ENCODE data around the gene CWC27. TPM values are rescaled to one million over a fixed set of nuclear protein-coding genes. Genes with fewer than 3 reads are reported as not detected.
A peak's percentile ranks its signal among the peaks of the same experiment; 100 is the strongest.
"Not testable (repeated sequence)": the region's sequence is repeated elsewhere in the genome, so short reads cannot be mapped to it uniquely, and the experiment has no call there.

Gene CWC27
- total RNA-seq, 1 experiment from 2014 or later, result 32.9 TPM

- no peaks in the 10 kb centered on the region for H3K27me3 Mint-ChIP-seq (ENCODE audit: insufficient read depth, unreplicated experiment)
- POLR2A ChIA-PET, result no interaction called here
- peaks cover 7% of the 10 kb centered on the region for H3K36me3 Mint-ChIP-seq (ENCODE audit: insufficient read depth, unreplicated experiment)
Observed at GRCh38 chr5:64895748-64896147, 127.0 kb downstream of the CWC27 start.

GRCh38 chr5:64899838-64900237 is 131.1 kb downstream of the CWC27 start:
- POLR2A ChIA-PET, result no interaction called here
- CTCF ChIA-PET, result no interaction called here
- 0 out of 2 replicates have a peak, but pooled peaks cover 7% of the 10 kb centered on the region for H3K9me3 ChIP-seq
- Mint-ChIP-seq H3K27me3 (ENCODE audit: insufficient read depth, unreplicated experiment) (no peaks in the 10 kb centered on the region), H3K4me3 (ENCODE audit: unreplicated experiment) (no peak overlapping the region), H3K27ac (ENCODE audit: unreplicated experiment) (no peak overlapping the region), H3K9me3 (ENCODE audit: unreplicated experiment) (no peaks in the 10 kb centered on the region), H3K36me3 (ENCODE audit: insufficient read depth, unreplicated experiment) (peaks cover 7% of the 10 kb centered on the region), H3K4me1 (ENCODE audit: low read depth, unreplicated experiment) (no peaks in the 10 kb centered on the region)
- DNase-seq, result no peak
- no TSS peak for BruUV-seq (replicated peaks)
- no peaks in the 10 kb centered on the region for H3K36me3 ChIP-seq (ENCODE audit: control insufficient read depth, insufficient read depth, low read length)
- no peak overlapping the region for H3K4me3 ChIP-seq (ENCODE audit: low read depth, low read length)
- TF ChIP-seq, protein P1, sequence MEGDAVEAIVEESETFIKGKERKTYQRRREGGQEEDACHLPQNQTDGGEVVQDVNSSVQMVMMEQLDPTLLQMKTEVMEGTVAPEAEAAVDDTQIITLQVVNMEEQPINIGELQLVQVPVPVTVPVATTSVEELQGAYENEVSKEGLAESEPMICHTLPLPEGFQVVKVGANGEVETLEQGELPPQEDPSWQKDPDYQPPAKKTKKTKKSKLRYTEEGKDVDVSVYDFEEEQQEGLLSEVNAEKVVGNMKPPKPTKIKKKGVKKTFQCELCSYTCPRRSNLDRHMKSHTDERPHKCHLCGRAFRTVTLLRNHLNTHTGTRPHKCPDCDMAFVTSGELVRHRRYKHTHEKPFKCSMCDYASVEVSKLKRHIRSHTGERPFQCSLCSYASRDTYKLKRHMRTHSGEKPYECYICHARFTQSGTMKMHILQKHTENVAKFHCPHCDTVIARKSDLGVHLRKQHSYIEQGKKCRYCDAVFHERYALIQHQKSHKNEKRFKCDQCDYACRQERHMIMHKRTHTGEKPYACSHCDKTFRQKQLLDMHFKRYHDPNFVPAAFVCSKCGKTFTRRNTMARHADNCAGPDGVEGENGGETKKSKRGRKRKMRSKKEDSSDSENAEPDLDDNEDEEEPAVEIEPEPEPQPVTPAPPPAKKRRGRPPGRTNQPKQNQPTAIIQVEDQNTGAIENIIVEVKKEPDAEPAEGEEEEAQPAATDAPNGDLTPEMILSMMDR (IDR thresholded peaks at IDR 0.05; ENCODE audit: insufficient read depth in 1 of 2, low read depth in 1 of 2, low read length in 1 of 2, severe bottlenecking in 1 of 2, unreplicated experiment in 1 of 2), result no peak
- intact Hi-C loops (cut with micrococcal nuclease; ENCODE audit: unreplicated experiment), result no loop called here
- no peaks in the 10 kb centered on the region for H3K4me1 ChIP-seq
- H3K27me3 ChIP-seq (replicated peaks; ENCODE audit: control insufficient read depth, insufficient read depth, low read length), result no peaks in the 10 kb centered on the region

More at GRCh38 chr5:64895748-64896147, 127.0 kb downstream of the CWC27 start:
- Mint-ChIP-seq H3K9me3 (ENCODE audit: unreplicated experiment) (no peaks in the 10 kb centered on the region), H3K4me1 (ENCODE audit: low read depth, unreplicated experiment) (no peaks in the 10 kb centered on the region), H3K4me3 (ENCODE audit: unreplicated experiment) (no peak overlapping the region), H3K27ac (ENCODE audit: unreplicated experiment) (no peak overlapping the region)
- H3K4me1 ChIP-seq, result no peaks in the 10 kb centered on the region
- TF ChIP-seq, protein P1 (IDR thresholded peaks at IDR 0.05; ENCODE audit: insufficient read depth in 1 of 2, low read depth in 1 of 2, low read length in 1 of 2, severe bottlenecking in 1 of 2, unreplicated experiment in 1 of 2), result no peak
- DNase-seq, result no peak
- H3K9me3 ChIP-seq, result 0 out of 2 replicates have a peak, but pooled peaks cover 7% of the 10 kb centered on the region
- no peak overlapping the region for H3K4me3 ChIP-seq (ENCODE audit: low read depth, low read length)
- intact Hi-C loops (cut with micrococcal nuclease; ENCODE audit: unreplicated experiment), result no loop called here
- CTCF ChIA-PET, result no interaction called here
- no peaks in the 10 kb centered on the region for H3K36me3 ChIP-seq (ENCODE audit: control insufficient read depth, insufficient read depth, low read length)
- no TSS peak for BruUV-seq (replicated peaks)
- no peaks in the 10 kb centered on the region for H3K27me3 ChIP-seq (replicated peaks; ENCODE audit: control insufficient read depth, insufficient read depth, low read length)

GRCh38 chr5:64900618-64901017 is 131.9 kb downstream of the CWC27 start:
- H3K27me3 ChIP-seq (replicated peaks; ENCODE audit: control insufficient read depth, insufficient read depth, low read length), result no peaks in the 10 kb centered on the region
- H3K27ac Mint-ChIP-seq (ENCODE audit: unreplicated experiment), result no peak overlapping the region
- TF ChIP-seq, protein P1 (IDR thresholded peaks at IDR 0.05; ENCODE audit: insufficient read depth in 1 of 2, low read depth in 1 of 2, low read length in 1 of 2, severe bottlenecking in 1 of 2, unreplicated experiment in 1 of 2), result no peak
- H3K4me3 Mint-ChIP-seq (ENCODE audit: unreplicated experiment), result no peak overlapping the region
- H3K36me3 Mint-ChIP-seq (ENCODE audit: insufficient read depth, unreplicated experiment), result peaks cover 7% of the 10 kb centered on the region
- ChIA-PET POLR2A (no interaction called here), CTCF (no interaction called here)
- H3K9me3 ChIP-seq, result 0 out of 2 replicates have a peak, but pooled peaks cover 7% of the 10 kb centered on the region
- no peaks in the 10 kb centered on the region for H3K36me3 ChIP-seq (ENCODE audit: control insufficient read depth, insufficient read depth, low read length)
- no TSS peak for BruUV-seq (replicated peaks)
- H3K4me1 Mint-ChIP-seq (ENCODE audit: low read depth, unreplicated experiment), result no peaks in the 10 kb centered on the region
- no peak overlapping the region for H3K4me3 ChIP-seq (ENCODE audit: low read depth, low read length)
- H3K9me3 Mint-ChIP-seq (ENCODE audit: unreplicated experiment), result no peaks in the 10 kb centered on the region
- DNase-seq, result peak in 1 of 2 experiments; percentile 24
- intact Hi-C loops (cut with micrococcal nuclease; ENCODE audit: unreplicated experiment), result no loop called here
- H3K4me1 ChIP-seq, result no peaks in the 10 kb centered on the region
- no peaks in the 10 kb centered on the region for H3K27me3 Mint-ChIP-seq (ENCODE audit: insufficient read depth, unreplicated experiment)

DNA sequence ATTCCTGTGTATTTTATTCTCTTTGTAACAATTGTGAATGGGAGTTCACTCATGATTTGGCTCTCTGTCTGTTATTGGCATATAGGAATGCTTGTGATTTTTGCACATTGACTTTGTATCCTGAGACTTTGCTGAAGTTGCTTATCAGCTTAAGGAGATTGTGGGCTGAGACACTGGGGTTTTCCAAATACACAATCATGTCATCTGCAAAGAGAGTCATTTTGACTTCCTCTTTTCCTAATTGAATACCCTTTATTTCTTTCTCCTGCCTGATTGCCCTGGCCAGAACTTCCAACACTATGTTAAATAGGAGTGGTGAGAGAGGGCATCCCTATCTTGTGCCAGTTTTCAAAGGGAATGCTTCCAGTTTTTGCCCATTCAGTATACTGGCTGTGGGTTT is 138.7 kb downstream of the CWC27 start:
- not testable (repeated sequence) for H3K36me3 Mint-ChIP-seq (ENCODE audit: insufficient read depth, unreplicated experiment); BruUV-seq (replicated peaks)

More for the DNA sequence above, 138.7 kb downstream of the CWC27 start:
- H3K36me3 ChIP-seq (ENCODE audit: control insufficient read depth, insufficient read depth, low read length); intact Hi-C loops (cut with micrococcal nuclease; ENCODE audit: unreplicated experiment); DNase-seq; H3K4me3 ChIP-seq (ENCODE audit: low read depth, low read length); H3K27ac Mint-ChIP-seq (ENCODE audit: unreplicated experiment); H3K9me3 Mint-ChIP-seq (ENCODE audit: unreplicated experiment); H3K9me3 ChIP-seq; POLR2A ChIA-PET; H3K27me3 ChIP-seq (replicated peaks; ENCODE audit: control insufficient read depth, insufficient read depth, low read length); H3K4me1 Mint-ChIP-seq (ENCODE audit: low read depth, unreplicated experiment); CTCF ChIA-PET; H3K4me1 ChIP-seq; H3K4me3 Mint-ChIP-seq (ENCODE audit: unreplicated experiment); H3K27me3 Mint-ChIP-seq (ENCODE audit: insufficient read depth, unreplicated experiment): not testable (repeated sequence)
